ENCODE data around the gene BTLA. TPM values are rescaled to one million over a fixed set of nuclear protein-coding genes. Genes with fewer than 3 reads are reported as not detected.
A peak's percentile ranks its signal among the peaks of the same experiment; 100 is the strongest.
"Not testable (repeated sequence)": the region's sequence is repeated elsewhere in the genome, so short reads cannot be mapped to it uniquely, and the experiment has no call there.

The BTLA gene
- total RNA-seq, 1 donor from 2014 or later = under 0.01 TPM

GRCh38 chr3:112437146-112438022 lies 61.9 kb downstream of the BTLA start:
- DNase-seq = peak; percentile 59

GRCh38 chr3:112429960-112430359 lies 69.3 kb downstream of the BTLA start:
- no peak for DNase-seq

GRCh38 chr3:112427123-112427522 lies 72.1 kb downstream of the BTLA start:
- no peak for DNase-seq

GRCh38 chr3:112425858-112426750 lies 73.2 kb downstream of the BTLA start:
- DNase-seq = no peak

DNA sequence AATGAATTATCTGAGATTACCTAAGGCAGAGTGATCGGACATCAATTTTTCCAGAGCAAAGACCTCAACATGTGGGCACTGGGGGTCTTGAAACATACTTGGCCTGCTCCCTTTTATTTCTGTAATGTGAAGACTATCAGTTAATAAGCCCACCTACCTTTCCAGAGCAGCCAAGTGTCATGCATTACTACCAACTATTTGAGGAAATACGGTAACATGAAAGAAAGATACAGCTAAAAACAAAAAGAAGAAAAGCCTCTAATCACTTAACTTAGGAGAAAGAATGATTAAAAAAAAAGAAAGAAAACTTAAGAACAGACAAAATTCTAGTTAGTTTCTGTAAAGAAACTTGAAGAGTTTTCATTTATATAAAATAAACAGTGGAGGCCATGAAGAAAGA lies 73.9 kb downstream of the BTLA start:
- DNase-seq = no peak

GRCh38 chr3:112424394-112424793 lies 74.9 kb downstream of the BTLA start:
- no peak for DNase-seq

GRCh38 chr3:112422921-112423320 lies 76.4 kb downstream of the BTLA start:
- DNase-seq = not testable (repeated sequence)

DNA sequence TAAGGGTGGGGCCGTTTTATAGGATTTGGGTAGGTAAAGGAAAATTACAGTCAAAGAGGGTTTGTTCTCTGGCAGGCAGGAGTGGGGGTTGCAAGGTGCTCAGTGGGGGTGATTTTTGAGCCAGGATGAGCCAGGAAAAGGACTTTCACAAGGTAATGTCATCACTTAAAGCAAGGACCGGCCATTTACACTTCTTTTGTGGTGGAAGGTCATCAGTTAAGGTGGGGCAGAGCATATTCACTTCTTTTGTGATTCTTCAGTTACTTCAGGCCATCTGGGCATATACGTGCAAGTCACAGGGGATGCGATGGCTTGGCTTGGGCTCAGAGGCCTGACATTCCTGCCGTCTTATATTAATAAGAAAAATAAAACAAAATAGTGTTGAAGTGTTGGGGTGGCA lies 80.7 kb downstream of the BTLA start:
- not testable (repeated sequence) for DNase-seq

- no peak for DNase-seq
These were observed 81.5 kb downstream of the BTLA start for GRCh38 chr3:112417696-112418318.

DNA sequence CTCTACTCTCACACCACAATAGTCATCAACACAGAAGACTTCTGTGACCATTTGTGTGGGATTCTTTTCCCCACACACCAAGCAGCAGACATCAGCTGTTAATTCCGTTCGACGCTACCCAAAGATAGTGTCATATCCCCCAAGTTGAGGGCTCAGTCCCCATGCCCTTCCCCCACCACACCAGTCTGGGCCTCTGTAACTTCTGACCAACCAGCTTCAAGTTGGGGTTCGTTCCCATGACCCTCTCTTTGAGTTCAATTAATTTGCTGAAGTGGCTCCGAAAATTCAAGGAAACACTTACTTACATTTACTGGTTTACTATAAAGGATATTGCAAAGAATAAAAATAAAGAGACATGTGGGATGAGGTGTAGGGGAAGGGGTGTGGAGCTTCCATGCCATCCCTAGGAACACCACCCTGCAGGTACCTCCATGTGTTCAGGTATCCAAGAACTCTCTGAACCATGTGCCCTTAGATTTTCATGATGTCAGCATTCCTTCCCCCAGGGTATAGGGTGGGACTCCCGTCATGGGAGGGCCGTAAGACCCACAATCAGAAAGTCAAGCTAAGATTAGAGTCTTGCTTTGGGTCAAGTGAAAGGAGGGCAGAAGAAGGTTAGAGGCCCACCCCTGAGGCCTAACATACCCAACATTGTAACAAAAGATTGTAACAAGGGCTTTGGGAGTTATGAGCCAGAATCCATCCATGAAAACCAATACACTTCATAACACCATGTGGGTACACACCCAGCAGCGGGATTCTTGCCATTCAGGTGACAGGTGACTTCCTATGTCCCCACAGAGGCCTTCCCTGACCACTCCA lies 82.7 kb downstream of the BTLA start:
- no peak for DNase-seq

DNA sequence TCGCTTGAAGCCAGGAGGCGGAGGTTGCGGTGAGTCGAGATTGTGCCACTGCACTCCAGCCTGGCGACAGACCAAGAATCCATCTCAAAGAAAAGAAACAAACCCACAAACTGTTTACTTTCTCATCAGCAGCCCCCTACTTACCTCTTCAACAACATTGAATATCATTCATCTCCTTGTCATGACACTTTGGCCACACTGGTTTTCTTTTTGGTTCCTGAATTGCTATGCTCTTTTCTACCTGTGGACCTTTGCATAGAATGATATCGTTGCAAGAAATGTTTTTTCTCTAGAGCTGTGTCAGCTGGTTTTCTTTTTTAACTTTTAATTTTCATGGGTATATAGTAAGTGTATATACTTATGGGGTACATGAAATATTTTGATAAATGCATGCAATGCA lies 83.9 kb downstream of the BTLA start:
- DNase-seq = no peak

Other genes starting within 250 kb of the BTLA start
- 0.14 and 0.85 TPM in 2 replicates for gene SLC9C1, start 205.3 kb downstream of the BTLA start, total RNA-seq
- 3.4 and 3.7 TPM in 2 replicates for gene CD200, start 166.3 kb downstream of the BTLA start, total RNA-seq
- gene ATG3, start 62.5 kb upstream of the BTLA start, total RNA-seq = 84.6 and 103 TPM in 2 replicates
- 33.7 and 56.4 TPM in 2 replicates for gene SLC35A5, start 62.6 kb upstream of the BTLA start, total RNA-seq
- gene CCDC80, start 141.7 kb upstream of the BTLA start, total RNA-seq = 8.5 and 24.3 TPM in 2 replicates